GM18907 (cell line): ENCODE results near the gene ERN1.

ENCODE experiments used
- ATAC-seq: cut with Tn5 transposase; IDR thresholded peaks from one replicate; pipeline ENCODE4 v1.9.1; 2021; ENCODE audit warnings: mild to moderate bottlenecking, moderate library complexity; ENCODE audit not compliant: unreplicated experiment

ERN1 gene

GRCh38 chr17:64038331-64039105, 91.4 kb downstream of the ERN1 start:
- ATAC-seq = no peak

GRCh38 chr17:64037802-64038201, 92.1 kb downstream of the ERN1 start:
- no peak for ATAC-seq

GRCh38 chr17:64037180-64037579, 92.8 kb downstream of the ERN1 start:
- no peak for ATAC-seq

- ATAC-seq = no peak
These were observed 93.6 kb downstream of the ERN1 start for GRCh38 chr17:64036198-64036922.

GRCh38 chr17:64032081-64032480, 97.9 kb downstream of the ERN1 start:
- ATAC-seq = no peak

GRCh38 chr17:64028874-64029464, 101.0 kb downstream of the ERN1 start:
- ATAC-seq = no peak

GRCh38 chr17:64025732-64026294, 104.1 kb downstream of the ERN1 start:
- ATAC-seq = peak; percentile 64

- no peak for ATAC-seq
These were observed 104.9 kb downstream of the ERN1 start for GRCh38 chr17:64024781-64025731.

- no peak for ATAC-seq
These were observed 105.7 kb downstream of the ERN1 start for GRCh38 chr17:64024215-64024654.

- no peak for ATAC-seq
These were observed 107.3 kb downstream of the ERN1 start for GRCh38 chr17:64022611-64023063.

- peak; percentile 58 for ATAC-seq
These were observed 109.7 kb downstream of the ERN1 start, which contains the start of gene ICAM2 for GRCh38 chr17:64020056-64020766. Gene ICAM2 (minus strand): TSS chr17:64020633. CDS start chr17:64006691, 13,942 bp downstream.

- peak; percentile 10 for ATAC-seq
These were observed 110.4 kb downstream of the ERN1 start for GRCh38 chr17:64019551-64019961.

GRCh38 chr17:64017381-64017980, 112.5 kb downstream of the ERN1 start:
- no peak for ATAC-seq

- no peak for ATAC-seq
These were observed 113.0 kb downstream of the ERN1 start for GRCh38 chr17:64016974-64017373.

- ATAC-seq = no peak
These were observed 113.6 kb downstream of the ERN1 start for GRCh38 chr17:64016231-64016784.

- ATAC-seq = no peak
These were observed 114.5 kb downstream of the ERN1 start for GRCh38 chr17:64015447-64015846.

- no peak for ATAC-seq
These were observed 120.2 kb downstream of the ERN1 start for GRCh38 chr17:64009571-64010402.

- no peak for ATAC-seq
These were observed 121.1 kb downstream of the ERN1 start for GRCh38 chr17:64008830-64009229.
